ENCODE results near the gene SLC6A20.

The SLC6A20 gene

GRCh38 chr3:45746165-45746776, 50.1 kb downstream of the SLC6A20 start:
- Mint-ChIP-seq H3K4me3 (no peak overlapping the region), H3K27me3 (no peaks in the 10 kb centered on the region), H3K9me3 (peaks cover 4% of the 10 kb centered on the region), H3K4me1 (peaks cover 10% of the 10 kb centered on the region), H3K36me3 (peaks cover 44% of the 10 kb centered on the region), H3K27ac (no peak overlapping the region)
- no peak for ATAC-seq

GRCh38 chr3:45742461-45743089, 53.8 kb downstream of the SLC6A20 start:
- H3K4me1 Mint-ChIP-seq, result peaks cover 29% of the 10 kb centered on the region
- H3K36me3 Mint-ChIP-seq, result peaks cover 60% of the 10 kb centered on the region
- H3K27ac Mint-ChIP-seq, result no peak overlapping the region
- no peaks in the 10 kb centered on the region for H3K27me3 Mint-ChIP-seq
- ATAC-seq, result no peak
- H3K9me3 Mint-ChIP-seq, result no peaks in the 10 kb centered on the region
- H3K4me3 Mint-ChIP-seq, result no peak overlapping the region

DNA sequence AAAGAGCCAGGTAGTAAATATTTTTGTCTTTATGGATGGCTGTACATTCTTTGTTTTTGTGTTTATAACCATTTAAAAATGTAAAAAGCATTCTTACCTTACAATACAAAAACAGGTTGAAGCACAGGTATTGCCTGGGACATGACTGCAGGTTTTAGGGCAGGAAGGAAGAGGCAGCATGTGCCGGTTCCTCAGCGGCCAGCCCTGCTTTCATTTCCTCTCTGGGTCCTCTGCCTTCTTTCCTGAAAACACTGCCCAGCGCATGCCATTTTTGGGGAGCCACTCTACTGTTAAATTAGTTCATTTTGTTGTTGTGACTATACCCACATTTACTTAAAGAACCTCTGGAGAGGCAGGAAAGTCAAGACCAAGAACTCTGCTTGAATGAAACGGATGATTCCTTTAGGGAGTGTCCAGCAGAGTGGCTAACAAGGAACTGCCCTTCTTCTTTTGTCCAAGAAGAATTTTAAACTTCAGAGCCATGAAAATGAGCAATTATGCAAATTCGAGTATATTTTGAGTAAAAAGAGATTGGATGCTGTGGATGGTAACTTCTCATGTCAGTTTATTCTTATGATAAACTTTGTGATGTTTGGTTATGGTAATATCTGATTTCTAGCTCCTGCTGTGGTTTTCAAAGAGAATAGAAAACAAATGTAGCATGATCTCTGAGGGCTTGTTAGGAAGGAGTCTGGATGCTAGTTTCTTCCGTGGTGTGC, 54.4 kb downstream of the SLC6A20 start:
- no peak overlapping the region for H3K4me3 Mint-ChIP-seq

DNA sequence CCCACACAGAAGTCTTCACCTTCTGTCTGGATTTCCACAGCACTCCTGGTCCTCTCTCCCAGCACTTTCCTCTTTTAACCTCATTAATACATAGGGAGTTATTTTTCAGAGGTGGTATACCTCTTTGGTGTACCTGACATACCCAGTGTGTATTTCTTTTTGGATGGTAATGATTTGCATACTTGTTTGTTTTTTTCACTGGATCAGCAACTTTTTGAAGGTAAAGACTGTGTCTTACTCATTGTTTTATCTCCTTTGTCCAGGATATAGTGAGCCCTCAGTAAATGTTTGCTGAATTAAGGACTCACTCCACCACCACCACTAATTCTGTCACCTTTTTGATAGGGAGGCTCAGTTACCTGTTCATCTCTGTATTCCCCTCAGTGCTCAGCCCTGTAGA, 55.1 kb downstream of the SLC6A20 start:
- ATAC-seq, result no peak
- H3K27me3 Mint-ChIP-seq, result no peaks in the 10 kb centered on the region
- no peak overlapping the region for H3K4me3 Mint-ChIP-seq
- H3K27ac Mint-ChIP-seq, result peak overlapping the region; percentile 45
- peaks cover 29% of the 10 kb centered on the region for H3K4me1 Mint-ChIP-seq
- H3K36me3 Mint-ChIP-seq, result peaks cover 64% of the 10 kb centered on the region
- H3K9me3 Mint-ChIP-seq, result no peaks in the 10 kb centered on the region

More for the DNA sequence above, 54.4 kb downstream of the SLC6A20 start:
- ATAC-seq, result no peak
- Mint-ChIP-seq H3K4me1 (peaks cover 29% of the 10 kb centered on the region), H3K36me3 (peaks cover 61% of the 10 kb centered on the region), H3K27me3 (no peaks in the 10 kb centered on the region), H3K27ac (peak overlapping the region; percentile 45), H3K9me3 (no peaks in the 10 kb centered on the region)

DNA sequence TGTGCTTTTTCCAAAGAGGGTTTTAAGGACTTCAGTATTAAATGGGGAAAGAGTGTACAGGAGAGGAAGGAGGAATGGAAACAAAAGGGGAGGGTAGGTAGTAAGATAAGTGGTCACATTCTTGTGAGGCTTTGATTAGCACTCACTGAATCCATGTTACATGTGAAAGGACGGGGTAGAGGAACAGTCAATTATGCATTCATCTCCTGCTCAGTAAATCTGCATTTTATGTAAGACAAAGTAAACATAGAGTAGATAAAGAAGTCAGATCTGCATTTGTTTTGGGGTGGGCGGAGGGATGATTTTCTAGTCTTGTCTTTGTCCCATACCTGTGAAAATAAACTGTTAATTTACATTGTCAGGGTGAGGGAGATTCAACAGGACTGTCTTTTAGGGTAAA, 56.3 kb downstream of the SLC6A20 start:
- peaks cover 65% of the 10 kb centered on the region for H3K36me3 Mint-ChIP-seq
- ATAC-seq, result no peak
- H3K27ac Mint-ChIP-seq, result no peak overlapping the region
- peaks cover 29% of the 10 kb centered on the region for H3K4me1 Mint-ChIP-seq
- H3K9me3 Mint-ChIP-seq, result no peaks in the 10 kb centered on the region
- no peaks in the 10 kb centered on the region for H3K27me3 Mint-ChIP-seq
- no peak overlapping the region for H3K4me3 Mint-ChIP-seq

- no peaks in the 10 kb centered on the region for H3K9me3 Mint-ChIP-seq
- H3K36me3 Mint-ChIP-seq, result peaks cover 77% of the 10 kb centered on the region
- no peak overlapping the region for H3K4me3 Mint-ChIP-seq
- H3K27ac Mint-ChIP-seq, result peak overlapping the region; percentile 11
- no peaks in the 10 kb centered on the region for H3K27me3 Mint-ChIP-seq
- H3K4me1 Mint-ChIP-seq, result peaks cover 28% of the 10 kb centered on the region
- ATAC-seq, result no peak
These were observed 59.1 kb downstream of the SLC6A20 start for GRCh38 chr3:45737234-45737633.

DNA sequence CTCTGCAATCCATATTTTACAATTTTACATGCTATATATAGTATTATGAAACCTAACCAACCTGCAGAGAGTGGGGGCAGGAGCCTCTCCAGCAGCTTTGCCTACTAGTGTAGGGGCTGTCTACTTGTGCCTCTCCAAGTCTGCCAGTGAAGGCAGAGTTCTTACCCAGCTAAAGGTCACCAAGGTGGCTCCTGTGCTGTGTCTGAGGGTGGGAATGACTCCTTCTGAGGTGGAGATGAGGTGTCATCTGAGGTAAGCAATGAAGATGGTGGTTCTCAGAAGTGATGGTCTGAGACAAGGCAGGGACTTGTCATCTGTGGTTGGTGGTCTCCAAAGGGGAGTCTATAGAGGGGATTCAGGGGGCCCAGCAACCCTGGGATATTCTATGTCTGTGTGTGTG, 59.6 kb downstream of the SLC6A20 start:
- ATAC-seq, result no peak
- H3K4me1 Mint-ChIP-seq, result peaks cover 22% of the 10 kb centered on the region
- H3K27ac Mint-ChIP-seq, result peak overlapping the region; percentile 11
- H3K36me3 Mint-ChIP-seq, result peaks cover 77% of the 10 kb centered on the region
- no peak overlapping the region for H3K4me3 Mint-ChIP-seq
- no peaks in the 10 kb centered on the region for H3K27me3 Mint-ChIP-seq
- no peaks in the 10 kb centered on the region for H3K9me3 Mint-ChIP-seq

- Mint-ChIP-seq H3K4me1 (peaks cover 27% of the 10 kb centered on the region), H3K4me3 (no peak overlapping the region), H3K27me3 (no peaks in the 10 kb centered on the region), H3K27ac (peak overlapping the region; percentile 49), H3K9me3 (no peaks in the 10 kb centered on the region), H3K36me3 (peaks cover 76% of the 10 kb centered on the region)
- peak; percentile 92 for ATAC-seq
These were observed 65.8 kb downstream of the SLC6A20 start for GRCh38 chr3:45730409-45731154.

- no peak for ATAC-seq
- H3K9me3 Mint-ChIP-seq, result no peaks in the 10 kb centered on the region
These were observed 66.7 kb downstream of the SLC6A20 start for GRCh38 chr3:45729614-45730013.

GRCh38 chr3:45724911-45725310, 71.4 kb downstream of the SLC6A20 start:
- Mint-ChIP-seq H3K4me3 (no peak overlapping the region), H3K27ac (no peak overlapping the region), H3K9me3 (no peaks in the 10 kb centered on the region), H3K27me3 (no peaks in the 10 kb centered on the region), H3K4me1 (peaks cover 14% of the 10 kb centered on the region), H3K36me3 (peaks cover 76% of the 10 kb centered on the region)
- ATAC-seq, result no peak

More at GRCh38 chr3:45729614-45730013, 66.7 kb downstream of the SLC6A20 start:
- no peaks in the 10 kb centered on the region for H3K27me3 Mint-ChIP-seq
- H3K27ac Mint-ChIP-seq, result peak overlapping the region; percentile 49
- H3K4me3 Mint-ChIP-seq, result no peak overlapping the region
- peaks cover 27% of the 10 kb centered on the region for H3K4me1 Mint-ChIP-seq
- peaks cover 77% of the 10 kb centered on the region for H3K36me3 Mint-ChIP-seq

GRCh38 chr3:45719655-45720487, 76.5 kb downstream of the SLC6A20 start:
- ATAC-seq, result no peak
- H3K36me3 Mint-ChIP-seq, result peaks cover 63% of the 10 kb centered on the region
- H3K9me3 Mint-ChIP-seq, result no peaks in the 10 kb centered on the region
- no peak overlapping the region for H3K27ac Mint-ChIP-seq
- H3K4me1 Mint-ChIP-seq, result peaks cover 7% of the 10 kb centered on the region
- no peak overlapping the region for H3K4me3 Mint-ChIP-seq
- H3K27me3 Mint-ChIP-seq, result no peaks in the 10 kb centered on the region

DNA sequence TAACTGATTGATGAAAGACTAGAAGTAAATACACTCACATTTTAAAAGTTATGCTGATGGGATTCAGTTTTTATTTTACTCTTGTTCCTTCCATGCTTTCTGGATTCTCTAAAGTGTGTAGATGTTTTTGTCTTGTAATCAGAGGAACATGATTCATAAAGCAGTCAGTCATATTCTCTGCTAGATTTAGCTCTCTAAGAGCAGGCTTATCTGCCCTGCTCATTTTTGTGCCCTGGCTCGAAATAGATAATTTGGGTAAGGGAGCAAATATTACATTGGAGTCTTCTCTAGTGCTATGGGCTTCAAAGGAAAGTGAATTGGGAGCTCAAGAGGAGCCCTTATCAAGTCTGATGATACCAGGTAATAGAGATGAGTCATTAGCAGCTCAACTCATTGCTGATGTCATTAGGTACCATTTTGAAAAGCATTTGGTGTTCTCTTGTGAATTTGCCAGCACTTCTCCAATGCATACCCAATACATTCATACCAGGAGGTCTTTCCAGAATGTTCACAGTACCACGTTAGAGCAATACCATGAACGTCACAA, 79.5 kb downstream of the SLC6A20 start:
- no peak overlapping the region for H3K27ac Mint-ChIP-seq
- H3K36me3 Mint-ChIP-seq, result peaks cover 51% of the 10 kb centered on the region
- H3K9me3 Mint-ChIP-seq, result no peaks in the 10 kb centered on the region
- no peaks in the 10 kb centered on the region for H3K27me3 Mint-ChIP-seq
- H3K4me3 Mint-ChIP-seq, result no peak overlapping the region
- no peak for ATAC-seq
- H3K4me1 Mint-ChIP-seq, result peaks cover 7% of the 10 kb centered on the region

- Mint-ChIP-seq H3K4me3 (no peak overlapping the region), H3K9me3 (no peaks in the 10 kb centered on the region), H3K36me3 (peaks cover 56% of the 10 kb centered on the region), H3K27me3 (no peaks in the 10 kb centered on the region), H3K27ac (no peak overlapping the region), H3K4me1 (peaks cover 7% of the 10 kb centered on the region)
- no peak for ATAC-seq
These were observed 80.4 kb downstream of the SLC6A20 start for GRCh38 chr3:45715945-45716344.

- Mint-ChIP-seq H3K4me1 (peaks cover 7% of the 10 kb centered on the region), H3K9me3 (no peaks in the 10 kb centered on the region), H3K27ac (no peak overlapping the region), H3K27me3 (no peaks in the 10 kb centered on the region), H3K4me3 (no peak overlapping the region), H3K36me3 (peaks cover 52% of the 10 kb centered on the region)
- no peak for ATAC-seq
These were observed 83.8 kb downstream of the SLC6A20 start for GRCh38 chr3:45712434-45713110.
